Nephron (organoid): ENCODE data around the gene WDFY4.

Source experiments
- H3K27ac Mint-ChIP-seq, 3 experiments: 2 replicates each; pipeline ENCODE4 v1.8.0; 2020; ENCODE audit warnings: mixed read lengths in 3 of 3, mild to moderate bottlenecking in 2 of 3, moderate library complexity in 1 of 3
- H3K27me3 Mint-ChIP-seq: 2 replicates; pipeline ENCODE4 v1.8.0; 2021; ENCODE audit warnings: low read depth, mild to moderate bottlenecking, moderate library complexity, mixed read lengths
- H3K36me3 Mint-ChIP-seq: 2 replicates; pipeline ENCODE4 v1.8.0; 2020; ENCODE audit warnings: low read depth, mixed read lengths
- H3K4me1 Mint-ChIP-seq: 2 replicates; pipeline ENCODE4 v1.8.0; 2020; ENCODE audit warnings: mixed read lengths
- H3K4me3 Mint-ChIP-seq, 3 experiments: 2 replicates each; pipeline ENCODE4 v1.8.0; 2020; ENCODE audit warnings: mild to moderate bottlenecking in 3 of 3, mixed read lengths in 3 of 3, moderate library complexity in 2 of 3
- H3K9me3 Mint-ChIP-seq: 2 replicates; pipeline ENCODE4 v1.8.0; 2020; ENCODE audit warnings: mixed read lengths
- TF ChIP-seq, protein P1 (sequence below), 3 experiments: fragments of 200-600 bp; sonication (generic); IDR thresholded peaks; one replicate each; pipeline ENCODE4 v1.5.0; 2021; ENCODE audit warnings: antibody characterized with exemption in 3 of 3; ENCODE audit not compliant: unreplicated experiment in 3 of 3

Gene WDFY4

DNA sequence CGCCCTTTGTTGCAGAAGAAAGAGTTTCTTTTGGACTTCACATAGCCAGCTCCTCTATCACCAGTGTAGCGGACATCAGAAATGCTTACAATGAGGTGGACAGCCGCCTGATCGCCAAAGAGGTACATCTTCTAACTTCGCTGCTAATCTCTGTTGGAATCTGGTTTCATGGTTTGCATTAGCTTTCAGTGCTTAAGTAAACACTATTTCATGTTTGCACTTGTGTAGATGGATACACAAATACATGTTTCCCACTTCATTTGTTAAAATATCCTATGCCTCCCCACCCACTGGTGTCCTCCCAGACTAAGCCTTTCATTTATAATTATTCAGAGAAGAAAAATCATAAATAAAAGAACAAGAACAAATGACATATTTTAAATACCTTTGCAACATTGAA lies 103.9 kb downstream of the WDFY4 start:
- TF ChIP-seq, protein P1, sequence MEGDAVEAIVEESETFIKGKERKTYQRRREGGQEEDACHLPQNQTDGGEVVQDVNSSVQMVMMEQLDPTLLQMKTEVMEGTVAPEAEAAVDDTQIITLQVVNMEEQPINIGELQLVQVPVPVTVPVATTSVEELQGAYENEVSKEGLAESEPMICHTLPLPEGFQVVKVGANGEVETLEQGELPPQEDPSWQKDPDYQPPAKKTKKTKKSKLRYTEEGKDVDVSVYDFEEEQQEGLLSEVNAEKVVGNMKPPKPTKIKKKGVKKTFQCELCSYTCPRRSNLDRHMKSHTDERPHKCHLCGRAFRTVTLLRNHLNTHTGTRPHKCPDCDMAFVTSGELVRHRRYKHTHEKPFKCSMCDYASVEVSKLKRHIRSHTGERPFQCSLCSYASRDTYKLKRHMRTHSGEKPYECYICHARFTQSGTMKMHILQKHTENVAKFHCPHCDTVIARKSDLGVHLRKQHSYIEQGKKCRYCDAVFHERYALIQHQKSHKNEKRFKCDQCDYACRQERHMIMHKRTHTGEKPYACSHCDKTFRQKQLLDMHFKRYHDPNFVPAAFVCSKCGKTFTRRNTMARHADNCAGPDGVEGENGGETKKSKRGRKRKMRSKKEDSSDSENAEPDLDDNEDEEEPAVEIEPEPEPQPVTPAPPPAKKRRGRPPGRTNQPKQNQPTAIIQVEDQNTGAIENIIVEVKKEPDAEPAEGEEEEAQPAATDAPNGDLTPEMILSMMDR (IDR thresholded peaks at IDR 0.05; ENCODE audit: unreplicated experiment in 3 of 3): no peak
- H3K27me3 Mint-ChIP-seq: peaks cover 21% of the 10 kb centered on the region
- no peak overlapping the region for H3K27ac Mint-ChIP-seq
- H3K36me3 Mint-ChIP-seq: no peaks in the 10 kb centered on the region
- peaks cover 7% of the 10 kb centered on the region for H3K4me1 Mint-ChIP-seq
- H3K4me3 Mint-ChIP-seq: no peak overlapping the region
- peaks cover 7% of the 10 kb centered on the region for H3K9me3 Mint-ChIP-seq

DNA sequence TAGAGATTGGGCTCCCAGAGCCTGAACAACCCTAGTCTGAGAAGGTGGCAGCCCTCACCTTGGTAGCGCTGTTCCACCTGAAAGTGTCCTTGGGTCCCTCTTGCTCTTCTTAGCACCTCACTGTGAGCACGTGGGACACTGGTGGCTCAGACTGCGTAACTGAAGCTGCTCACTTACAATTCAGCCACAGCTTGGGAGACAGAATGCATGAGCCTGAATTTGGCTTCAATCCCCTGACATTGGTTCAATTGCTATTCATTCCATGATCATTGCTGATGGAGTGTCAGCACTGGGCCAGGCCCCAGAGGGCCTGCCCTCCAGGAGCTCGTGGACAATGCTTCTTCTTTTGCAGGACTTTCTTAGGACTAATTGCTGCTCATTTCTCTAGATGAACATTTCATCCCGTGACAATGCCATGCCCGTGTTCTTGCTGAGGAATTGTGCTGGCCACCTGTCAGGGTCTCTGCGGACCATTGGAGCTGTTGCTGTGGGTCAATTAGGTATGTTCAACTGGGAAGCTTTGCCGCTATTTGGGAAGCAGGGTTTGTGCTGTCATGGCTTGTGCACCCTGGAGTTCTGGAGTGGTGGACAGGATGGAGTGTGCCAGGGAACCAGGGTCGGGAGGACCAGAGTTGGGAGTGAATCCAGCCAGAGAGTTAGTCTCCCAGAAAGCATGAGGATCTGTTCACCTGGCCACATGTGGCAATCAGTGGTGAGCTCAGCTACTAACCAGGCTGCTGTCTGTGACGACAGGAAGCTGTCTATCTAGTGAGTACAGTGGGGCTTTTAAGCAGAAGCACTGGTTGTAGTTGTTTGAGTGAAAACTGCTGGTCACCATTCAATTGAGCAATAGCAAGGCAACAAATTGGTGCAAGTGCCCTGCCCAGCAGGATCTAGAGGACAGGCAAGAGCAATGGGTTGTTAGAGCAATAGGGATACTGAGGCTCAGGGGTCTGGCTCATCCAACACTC lies 105.1 kb downstream of the WDFY4 start:
- H3K4me3 Mint-ChIP-seq: no peak overlapping the region
- H3K27me3 Mint-ChIP-seq: peaks cover 21% of the 10 kb centered on the region
- peaks cover 7% of the 10 kb centered on the region for H3K4me1 Mint-ChIP-seq
- H3K27ac Mint-ChIP-seq: no peak overlapping the region
- H3K36me3 Mint-ChIP-seq: no peaks in the 10 kb centered on the region
- TF ChIP-seq, protein P1 (IDR thresholded peaks at IDR 0.05; ENCODE audit: unreplicated experiment in 3 of 3): no peak
- H3K9me3 Mint-ChIP-seq: peaks cover 7% of the 10 kb centered on the region

DNA sequence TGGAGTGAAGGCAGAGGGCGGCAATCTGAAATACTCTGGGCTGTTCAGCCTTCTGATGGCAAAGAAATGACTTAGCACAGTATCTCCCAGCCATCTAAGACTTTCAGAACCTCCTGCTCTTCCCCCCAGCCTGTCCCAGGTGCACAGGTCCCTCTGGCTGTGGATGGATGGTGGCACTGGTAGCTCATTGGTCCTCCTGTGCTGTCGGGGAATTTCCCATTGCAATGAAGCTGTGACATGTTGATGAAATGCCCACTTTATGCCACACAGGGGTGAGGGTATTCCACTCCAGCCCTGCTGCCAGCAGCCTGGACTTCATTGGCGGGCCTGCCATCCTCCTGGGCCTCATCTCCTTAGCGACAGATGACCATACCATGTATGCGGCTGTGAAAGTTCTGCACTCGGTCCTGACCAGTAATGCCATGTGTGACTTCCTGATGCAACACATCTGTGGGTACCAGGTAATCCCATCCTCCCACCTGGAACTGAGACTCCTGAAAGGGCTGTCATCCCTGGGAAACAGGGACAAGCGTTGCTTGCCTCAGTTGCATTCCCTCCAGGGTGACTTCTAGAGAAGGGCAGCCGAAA lies 105.9 kb downstream of the WDFY4 start:
- no peaks in the 10 kb centered on the region for H3K36me3 Mint-ChIP-seq
- H3K9me3 Mint-ChIP-seq: peaks cover 6% of the 10 kb centered on the region
- no peak overlapping the region for H3K4me3 Mint-ChIP-seq
- peaks cover 21% of the 10 kb centered on the region for H3K27me3 Mint-ChIP-seq
- peaks cover 7% of the 10 kb centered on the region for H3K4me1 Mint-ChIP-seq
- H3K27ac Mint-ChIP-seq: no peak overlapping the region
- TF ChIP-seq, protein P1 (IDR thresholded peaks at IDR 0.05; ENCODE audit: unreplicated experiment in 3 of 3): no peak

DNA sequence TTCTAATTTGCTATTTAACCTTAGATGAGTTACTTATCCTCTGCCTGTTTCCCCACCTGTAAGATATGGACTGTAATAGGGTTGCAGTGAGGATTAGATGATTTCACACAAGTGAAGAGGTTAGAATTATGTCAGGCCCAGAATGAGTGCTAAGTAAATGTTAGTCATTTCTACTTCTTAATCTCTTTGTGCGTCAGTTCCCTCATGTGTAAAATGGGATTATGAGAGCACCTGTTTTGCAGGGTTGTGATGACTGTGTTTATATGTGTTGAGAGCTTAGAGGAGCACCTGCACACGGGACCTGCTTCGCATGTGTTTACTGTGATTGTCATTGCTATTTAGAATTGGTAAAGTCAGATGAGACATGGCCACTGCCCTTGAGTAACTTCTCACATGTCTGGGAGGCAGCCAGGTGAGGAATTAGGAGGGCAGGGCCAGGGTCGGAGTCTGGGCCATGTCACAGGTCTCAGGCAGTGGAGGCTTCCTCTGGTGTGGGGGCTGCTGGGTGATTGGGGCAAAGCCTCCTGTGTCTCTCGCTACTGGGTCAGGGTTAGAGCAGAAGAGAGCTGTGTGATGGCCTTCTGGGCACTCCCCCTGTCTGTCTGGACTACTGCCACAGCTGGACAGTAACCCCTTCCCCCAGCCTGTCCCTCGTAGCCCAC lies 106.7 kb downstream of the WDFY4 start:
- no peaks in the 10 kb centered on the region for H3K36me3 Mint-ChIP-seq
- H3K4me3 Mint-ChIP-seq: no peak overlapping the region
- no peak overlapping the region for H3K27ac Mint-ChIP-seq
- H3K9me3 Mint-ChIP-seq: peaks cover 4% of the 10 kb centered on the region
- TF ChIP-seq, protein P1 (IDR thresholded peaks at IDR 0.05; ENCODE audit: unreplicated experiment in 3 of 3): no peak
- H3K4me1 Mint-ChIP-seq: peaks cover 7% of the 10 kb centered on the region
- H3K27me3 Mint-ChIP-seq: peaks cover 21% of the 10 kb centered on the region

DNA sequence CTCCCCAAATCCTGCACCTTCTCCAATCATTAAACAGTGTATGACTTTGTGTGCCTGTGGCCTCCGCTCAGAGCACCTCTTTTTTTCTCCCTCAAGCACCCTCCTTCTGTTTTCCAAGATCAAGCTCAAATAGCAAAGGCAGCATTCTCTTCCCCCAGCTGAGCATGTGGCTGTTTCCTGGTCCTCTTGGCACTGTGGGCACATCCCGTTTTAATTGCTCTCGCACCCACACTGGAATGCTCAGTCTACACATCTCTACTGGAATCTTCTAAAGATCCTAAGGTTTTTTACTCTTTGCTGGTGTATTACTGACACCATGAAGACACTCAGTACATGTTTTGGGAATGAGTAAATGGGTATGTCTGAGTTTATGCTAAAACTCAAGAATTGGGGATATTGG lies 107.4 kb downstream of the WDFY4 start:
- peaks cover 18% of the 10 kb centered on the region for H3K27me3 Mint-ChIP-seq
- H3K4me1 Mint-ChIP-seq: no peaks in the 10 kb centered on the region
- H3K9me3 Mint-ChIP-seq: no peaks in the 10 kb centered on the region

More for the DNA sequence above, 107.4 kb downstream of the WDFY4 start:
- Mint-ChIP-seq H3K36me3 (no peaks in the 10 kb centered on the region), H3K4me3 (no peak overlapping the region), H3K27ac (no peak overlapping the region)
- TF ChIP-seq, protein P1 (IDR thresholded peaks at IDR 0.05; ENCODE audit: unreplicated experiment in 3 of 3): no peak
